Gastroesophageal sphincter (tissue), 4 donors: ENCODE results near the gene SPI1. TPM values are rescaled to one million over a fixed set of nuclear protein-coding genes. Genes with fewer than 3 reads are reported as not detected.

Experiments used
- ATAC-seq: fragments of 150-250 bp; one replicate; pipeline ENCODE4 v1.9.1; 2016; ENCODE audit warnings: mild to moderate bottlenecking, moderate library complexity
- H3K27ac ChIP-seq, 4 donors: fragments of 200-600 bp; sonication (generic) in 3 of 4; 1 replicate in 3 of 4; 2 replicates in 1 of 4; pipeline ENCODE4 v1.5.1; 2016 to 2019
- H3K27me3 ChIP-seq: fragments of 200-600 bp; sonication (generic); one replicate; pipeline ENCODE4 v1.5.1; 2019
- H3K36me3 ChIP-seq, 2 donors: fragments of 200-600 bp; sonication (generic); one replicate each; pipeline ENCODE4 v1.5.1; 2019; ENCODE audit warnings: control low read depth in 1 of 2
- H3K4me1 ChIP-seq, 3 donors: fragments of 200-600 bp; sonication (generic); 1 replicate in 2 of 3; 2 replicates in 1 of 3; pipeline ENCODE4 v1.5.1; 2016 to 2019; ENCODE audit warnings: control low read depth in 2 of 3
- H3K4me3 ChIP-seq, 2 donors: fragments of 200-600 bp; sonication (generic); one replicate each; pipeline ENCODE4 v1.5.1; 2019; ENCODE audit warnings: mild to moderate bottlenecking in 1 of 2, moderate library complexity in 1 of 2
- H3K9me3 ChIP-seq, 3 donors: fragments of 200-600 bp; sonication (generic); one replicate each; pipeline ENCODE4 v1.5.1; 2017 to 2019; ENCODE audit warnings: control low read depth in 2 of 3
- EP300 ChIP-seq: sonication (generic); formaldehyde crosslinking; IDR thresholded peaks from one replicate; pipeline ENCODE4 v1.6.1; 2017; ENCODE audit warnings: antibody characterized with exemption, mild to moderate bottlenecking
- POLR2A ChIP-seq, 2 donors: fragments of 450-650 bp; IDR thresholded peaks; one replicate each; pipeline ENCODE4 v1.6.1; 2017; ENCODE audit warnings: antibody characterized with exemption in 2 of 2, mild to moderate bottlenecking in 2 of 2, moderate library complexity in 1 of 2
- POLR2AphosphoS5 ChIP-seq: sonication (generic); formaldehyde crosslinking; IDR thresholded peaks from one replicate; pipeline ENCODE4 v1.6.1; 2017; ENCODE audit warnings: antibody characterized with exemption
- WGBS, 2 donors: methylation state at CpG; one replicate each; pipeline ENCODE4 v1.1.5; 2018; ENCODE audit warnings: low coverage in 1 of 2; 5-methylcytosine and 5-hydroxymethylcytosine counted together
- total RNA-seq, 4 donors: library from RNA; depleted of rRNA; stranded (reverse); fragments of >200 nt; gene quantifications; one replicate each; pipeline ENCODE4 v1.1.0, GENCODE V29; 2016
- TF ChIP-seq, protein P1 (sequence below), 4 experiments: fragments of 200-600 bp in 2 of 4; fragments of 450-650 bp in 2 of 4; sonication (generic) in 1 of 4; IDR thresholded peaks; one replicate each; pipeline ENCODE4 v1.5.1; 2017 to 2019; ENCODE audit warnings: antibody characterized with exemption in 4 of 4, mild to moderate bottlenecking in 2 of 4, moderate library complexity in 2 of 4

The SPI1 gene
- total RNA-seq, 4 donors from 2014 or later = 4.2 to 32.4 (median 14.7) TPM

DNA sequence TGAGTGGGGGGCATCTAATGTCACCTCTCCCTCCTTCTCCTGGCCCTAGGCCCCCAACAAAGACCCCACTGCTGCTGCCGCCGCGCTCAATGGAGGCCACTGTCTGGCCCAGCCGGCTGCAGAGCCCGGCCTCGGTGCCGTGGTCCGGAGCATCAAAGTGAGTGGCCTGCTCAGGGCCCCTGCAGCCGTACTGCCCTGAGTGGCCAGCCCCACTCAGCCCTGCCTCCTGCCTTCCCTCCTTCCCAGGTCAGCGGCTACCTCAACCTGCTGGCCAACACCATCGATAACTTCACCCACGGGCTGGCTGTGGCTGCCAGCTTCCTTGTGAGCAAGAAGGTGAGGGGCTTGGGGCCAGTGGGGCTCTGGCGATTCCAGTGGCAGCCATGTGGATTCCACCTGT, 35.0 kb upstream of the SPI1 start:
- H3K36me3 ChIP-seq = peaks cover 0 to 71% of the 10 kb centered on the region in 2 donors
- TF ChIP-seq, protein P1, sequence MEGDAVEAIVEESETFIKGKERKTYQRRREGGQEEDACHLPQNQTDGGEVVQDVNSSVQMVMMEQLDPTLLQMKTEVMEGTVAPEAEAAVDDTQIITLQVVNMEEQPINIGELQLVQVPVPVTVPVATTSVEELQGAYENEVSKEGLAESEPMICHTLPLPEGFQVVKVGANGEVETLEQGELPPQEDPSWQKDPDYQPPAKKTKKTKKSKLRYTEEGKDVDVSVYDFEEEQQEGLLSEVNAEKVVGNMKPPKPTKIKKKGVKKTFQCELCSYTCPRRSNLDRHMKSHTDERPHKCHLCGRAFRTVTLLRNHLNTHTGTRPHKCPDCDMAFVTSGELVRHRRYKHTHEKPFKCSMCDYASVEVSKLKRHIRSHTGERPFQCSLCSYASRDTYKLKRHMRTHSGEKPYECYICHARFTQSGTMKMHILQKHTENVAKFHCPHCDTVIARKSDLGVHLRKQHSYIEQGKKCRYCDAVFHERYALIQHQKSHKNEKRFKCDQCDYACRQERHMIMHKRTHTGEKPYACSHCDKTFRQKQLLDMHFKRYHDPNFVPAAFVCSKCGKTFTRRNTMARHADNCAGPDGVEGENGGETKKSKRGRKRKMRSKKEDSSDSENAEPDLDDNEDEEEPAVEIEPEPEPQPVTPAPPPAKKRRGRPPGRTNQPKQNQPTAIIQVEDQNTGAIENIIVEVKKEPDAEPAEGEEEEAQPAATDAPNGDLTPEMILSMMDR (IDR thresholded peaks at IDR 0.05) = no peak
- TF ChIP-seq POLR2AphosphoS5 (no peak), POLR2A (IDR thresholded peaks at IDR 0.05) (no peak), EP300 (no peak)
- no peaks in the 10 kb centered on the region for H3K9me3 ChIP-seq
- H3K27ac ChIP-seq = peak overlapping the region in 3 of 4 donors; percentile 91 to 98 (median 96)
- H3K4me1 ChIP-seq = peaks cover 7 to 80% (median 58%) of the 10 kb centered on the region in 3 donors
- WGBS, 2 donors = 87 to 90% methylated on average over 3 to 8 of the region's 13 CpGs
- no peak for ATAC-seq
- no peaks in the 10 kb centered on the region for H3K27me3 ChIP-seq
- H3K4me3 ChIP-seq = no peak overlapping the region

DNA sequence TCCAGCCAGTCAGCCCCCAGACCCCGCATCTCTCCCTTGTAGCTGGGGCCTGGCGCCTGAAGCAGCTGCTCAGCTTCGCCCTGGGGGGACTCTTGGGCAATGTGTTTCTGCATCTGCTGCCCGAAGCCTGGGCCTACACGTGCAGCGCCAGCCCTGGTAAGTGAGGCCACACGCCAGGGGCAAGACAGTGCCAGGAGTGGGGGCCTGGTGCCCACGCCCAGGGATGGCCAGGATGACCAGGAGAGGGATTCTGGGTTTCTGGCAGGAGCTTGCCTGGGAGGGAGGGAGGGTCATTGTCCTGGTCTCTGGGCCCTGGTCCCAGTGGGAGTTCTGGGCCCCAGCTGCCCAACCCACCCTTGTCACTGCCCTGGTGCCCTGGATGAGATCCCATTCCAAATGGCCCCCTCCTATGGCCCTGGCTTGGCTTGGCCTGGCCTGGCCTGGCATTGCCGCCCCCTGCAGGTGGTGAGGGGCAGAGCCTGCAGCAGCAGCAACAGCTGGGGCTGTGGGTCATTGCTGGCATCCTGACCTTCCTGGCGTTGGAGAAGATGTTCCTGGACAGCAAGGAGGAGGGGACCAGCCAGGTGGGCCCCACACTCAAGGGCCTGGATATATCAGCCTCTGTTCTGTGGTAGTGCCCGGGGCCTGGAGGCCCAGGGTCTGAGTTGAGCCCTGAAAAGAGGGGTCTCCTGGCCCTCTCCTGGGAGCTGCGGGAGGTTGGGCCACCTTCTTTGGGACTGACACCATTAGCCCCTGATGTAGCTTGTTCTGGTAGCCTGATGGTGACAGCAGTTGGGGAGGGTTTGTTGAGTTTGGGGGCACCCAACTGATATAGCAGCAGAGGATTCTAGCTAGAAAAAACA, 33.8 kb upstream of the SPI1 start:
- H3K4me1 ChIP-seq = peaks cover 7 to 88% (median 64%) of the 10 kb centered on the region in 3 donors
- TF ChIP-seq EP300 = no peak
- TF ChIP-seq, protein P1 (IDR thresholded peaks at IDR 0.05) = peak in 3 of 4 experiments; percentile 51 to 70 (median 63)
- no peak for TF ChIP-seq POLR2A (IDR thresholded peaks at IDR 0.05)

GRCh38 chr11:47410370-47411264, 32.3 kb upstream of the SPI1 start:
- Histone ChIP-seq H3K9me3 (no peaks in the 10 kb centered on the region), H3K4me1 (peaks cover 5 to 78% (median 51%) of the 10 kb centered on the region in 3 donors), H3K27me3 (no peaks in the 10 kb centered on the region), H3K4me3 (peak overlapping the region in 1 of 2 donors; percentile 89), H3K27ac (peak overlapping the region in 3 of 4 donors; percentile 94 to 96 (median 95)), H3K36me3 (peaks cover 0 to 55% of the 10 kb centered on the region in 2 donors)
- no peak for ATAC-seq
- TF ChIP-seq POLR2AphosphoS5 = no peak
- TF ChIP-seq POLR2A (IDR thresholded peaks at IDR 0.05) = no peak
- TF ChIP-seq EP300 = no peak
- TF ChIP-seq, protein P1 (IDR thresholded peaks at IDR 0.05) = no peak
- WGBS, 2 donors = 80 to 100% methylated on average over 1 to 3 of the region's 12 CpGs

More for the DNA sequence above, 33.8 kb upstream of the SPI1 start:
- Histone ChIP-seq H3K9me3 (no peaks in the 10 kb centered on the region), H3K27me3 (no peaks in the 10 kb centered on the region), H3K36me3 (peaks cover 0 to 60% of the 10 kb centered on the region in 2 donors), H3K27ac (peak overlapping the region in 3 of 4 donors; percentile 94 to 96 (median 95)), H3K4me3 (no peak overlapping the region)
- no peak for ATAC-seq
- no CpG with 5 or more reads among the region's 12 CpGs for WGBS, 2 donors

DNA sequence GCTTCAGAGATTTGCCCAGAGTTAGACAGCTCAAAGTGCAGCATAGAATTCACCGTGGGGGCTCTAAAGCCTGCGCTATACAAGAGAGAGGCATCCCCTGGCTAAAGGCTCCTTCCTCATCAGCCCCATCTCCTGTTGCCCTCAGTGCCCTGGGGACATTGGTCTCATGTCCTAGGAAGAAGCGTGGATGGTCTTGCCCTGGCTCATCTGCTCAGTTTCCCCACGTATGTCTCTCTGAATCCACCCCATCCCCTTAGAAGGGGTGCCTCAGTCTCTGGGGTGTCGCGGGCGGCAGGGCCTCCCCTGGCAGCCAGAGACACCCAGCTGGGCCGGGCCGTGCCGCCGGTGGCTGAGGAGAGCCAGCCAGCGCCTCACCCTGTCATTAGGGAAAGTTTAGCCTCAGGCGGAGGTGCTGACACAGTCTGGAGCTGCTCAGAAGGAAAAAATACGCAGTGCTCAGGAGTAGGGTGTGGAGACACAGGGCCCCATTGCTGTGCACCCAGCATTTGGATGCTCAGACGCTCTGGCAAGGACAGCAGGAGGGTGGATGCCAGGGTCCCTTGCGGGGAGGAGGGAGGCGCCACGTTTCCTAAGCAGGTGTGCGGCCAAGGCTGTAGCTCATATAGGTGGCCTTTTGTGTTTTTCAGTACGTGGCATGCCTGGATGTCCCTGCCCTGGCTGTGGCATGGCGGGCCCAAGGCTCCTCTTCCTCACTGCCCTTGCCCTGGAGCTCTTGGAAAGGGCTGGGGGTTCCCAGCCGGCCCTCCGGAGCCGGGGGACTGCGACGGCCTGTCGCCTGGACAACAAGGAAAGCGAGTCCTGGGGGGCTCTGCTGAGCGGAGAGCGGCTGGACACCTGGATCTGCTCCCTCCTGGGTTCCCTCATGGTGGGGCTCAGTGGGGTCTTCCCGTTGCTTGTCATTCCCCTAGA, 31.4 kb upstream of the SPI1 start:
- no peaks in the 10 kb centered on the region for H3K27me3 ChIP-seq
- peak overlapping the region; percentile 73 to 89 for H3K4me3 ChIP-seq
- no peak for ATAC-seq
- peak overlapping the region; percentile 82 to 96 (median 94) for H3K27ac ChIP-seq
- 62 to 68% methylated on average over 7 to 20 of the region's 31 CpGs for WGBS, 2 donors
- peaks cover 0 to 69% (median 43%) of the 10 kb centered on the region in 3 donors for H3K4me1 ChIP-seq
- no peaks in the 10 kb centered on the region for H3K9me3 ChIP-seq
- peaks cover 0 to 46% of the 10 kb centered on the region in 2 donors for H3K36me3 ChIP-seq
- TF ChIP-seq EP300 = no peak
- no peak for TF ChIP-seq POLR2AphosphoS5
- TF ChIP-seq, protein P1 (IDR thresholded peaks at IDR 0.05) = no peak
- no peak for TF ChIP-seq POLR2A (IDR thresholded peaks at IDR 0.05)
